Vagina (tissue), 2 donors: Measurements from ENCODE around the gene AGO3.

Experiments used
- POLR2A ChIP-seq, 2 donors: fragments of 450-650 bp; IDR thresholded peaks; one replicate each; pipeline ENCODE4 v1.6.1; 2017; ENCODE audit warnings: antibody characterized with exemption in 2 of 2, mild to moderate bottlenecking in 2 of 2, moderate library complexity in 2 of 2
- TF ChIP-seq, protein P1 (sequence below), 3 experiments: fragments of 450-650 bp in 2 of 3; fragments of 200-600 bp in 1 of 3; sonication (generic) in 1 of 3; IDR thresholded peaks; one replicate each; pipeline ENCODE4 v1.5.1; 2017 to 2019; ENCODE audit warnings: antibody characterized with exemption in 3 of 3, mild to moderate bottlenecking in 2 of 3, moderate library complexity in 2 of 3

DNA sequence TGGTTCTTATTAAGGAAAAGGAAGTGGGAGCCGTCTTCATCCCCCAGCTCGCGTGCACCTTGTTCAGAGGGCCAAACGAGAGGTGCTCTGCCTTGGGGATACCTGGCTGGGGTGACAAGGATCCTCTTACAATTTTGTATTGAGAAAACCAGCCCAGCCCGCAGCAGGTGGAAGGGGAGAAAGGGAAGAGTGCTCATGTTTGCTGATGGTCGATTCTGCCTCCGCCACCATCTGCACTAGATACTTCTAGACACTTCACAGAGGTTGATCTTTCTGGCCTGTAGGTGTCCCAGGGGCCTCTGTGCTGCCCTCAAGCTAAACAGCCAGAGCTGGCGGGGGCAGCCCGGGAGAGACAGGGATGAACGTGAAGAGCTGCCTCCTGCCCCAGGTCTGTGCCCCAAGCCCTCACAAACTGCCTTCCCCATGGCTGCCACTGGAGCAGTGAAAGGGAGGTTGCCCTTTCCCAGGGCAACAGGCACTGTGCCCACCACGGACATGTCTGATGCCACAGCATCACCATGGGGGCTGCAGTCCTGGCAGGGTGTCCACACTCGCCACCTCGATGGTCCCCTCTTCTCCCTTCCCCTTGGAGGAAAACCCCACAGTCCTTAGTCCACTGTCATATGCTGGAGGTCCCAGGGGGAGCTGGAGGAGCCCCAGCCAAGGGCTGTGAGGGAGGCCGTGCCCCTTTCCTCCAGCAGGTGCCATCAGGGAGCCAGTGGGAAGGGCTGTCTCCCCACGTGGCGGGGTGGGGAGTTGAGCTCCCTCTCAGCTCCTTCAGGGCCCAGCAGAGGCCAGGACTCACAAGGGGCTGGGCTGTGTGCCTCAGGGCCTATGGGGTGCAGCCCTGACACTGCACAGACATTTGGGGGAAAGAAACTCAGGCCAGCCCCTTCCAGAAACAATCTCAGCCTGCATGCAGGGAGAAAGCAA, 165.9 kb downstream of the AGO3 start:
- TF ChIP-seq, protein P1, sequence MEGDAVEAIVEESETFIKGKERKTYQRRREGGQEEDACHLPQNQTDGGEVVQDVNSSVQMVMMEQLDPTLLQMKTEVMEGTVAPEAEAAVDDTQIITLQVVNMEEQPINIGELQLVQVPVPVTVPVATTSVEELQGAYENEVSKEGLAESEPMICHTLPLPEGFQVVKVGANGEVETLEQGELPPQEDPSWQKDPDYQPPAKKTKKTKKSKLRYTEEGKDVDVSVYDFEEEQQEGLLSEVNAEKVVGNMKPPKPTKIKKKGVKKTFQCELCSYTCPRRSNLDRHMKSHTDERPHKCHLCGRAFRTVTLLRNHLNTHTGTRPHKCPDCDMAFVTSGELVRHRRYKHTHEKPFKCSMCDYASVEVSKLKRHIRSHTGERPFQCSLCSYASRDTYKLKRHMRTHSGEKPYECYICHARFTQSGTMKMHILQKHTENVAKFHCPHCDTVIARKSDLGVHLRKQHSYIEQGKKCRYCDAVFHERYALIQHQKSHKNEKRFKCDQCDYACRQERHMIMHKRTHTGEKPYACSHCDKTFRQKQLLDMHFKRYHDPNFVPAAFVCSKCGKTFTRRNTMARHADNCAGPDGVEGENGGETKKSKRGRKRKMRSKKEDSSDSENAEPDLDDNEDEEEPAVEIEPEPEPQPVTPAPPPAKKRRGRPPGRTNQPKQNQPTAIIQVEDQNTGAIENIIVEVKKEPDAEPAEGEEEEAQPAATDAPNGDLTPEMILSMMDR (IDR thresholded peaks at IDR 0.05) = no peak
- no peak for TF ChIP-seq POLR2A (IDR thresholded peaks at IDR 0.05)
